Gastroesophageal sphincter (tissue), 4 donors: ENCODE data around the gene SCYGR3. TPM values are rescaled to one million over a fixed set of nuclear protein-coding genes. Genes with fewer than 3 reads are reported as not detected.

Source experiments
- ATAC-seq: fragments of 150-250 bp; one replicate; pipeline ENCODE4 v1.9.1; 2016; ENCODE audit warnings: mild to moderate bottlenecking, moderate library complexity
- H3K27ac ChIP-seq, 4 donors: fragments of 200-600 bp; sonication (generic) in 3 of 4; 1 replicate in 3 of 4; 2 replicates in 1 of 4; pipeline ENCODE4 v1.5.1; 2016 to 2019
- H3K27me3 ChIP-seq: fragments of 200-600 bp; sonication (generic); one replicate; pipeline ENCODE4 v1.5.1; 2019
- H3K36me3 ChIP-seq, 2 donors: fragments of 200-600 bp; sonication (generic); one replicate each; pipeline ENCODE4 v1.5.1; 2019; ENCODE audit warnings: control low read depth in 1 of 2
- H3K4me1 ChIP-seq, 3 donors: fragments of 200-600 bp; sonication (generic); 1 replicate in 2 of 3; 2 replicates in 1 of 3; pipeline ENCODE4 v1.5.1; 2016 to 2019; ENCODE audit warnings: control low read depth in 2 of 3
- H3K4me3 ChIP-seq, 2 donors: fragments of 200-600 bp; sonication (generic); one replicate each; pipeline ENCODE4 v1.5.1; 2019; ENCODE audit warnings: mild to moderate bottlenecking in 1 of 2, moderate library complexity in 1 of 2
- H3K9me3 ChIP-seq, 3 donors: fragments of 200-600 bp; sonication (generic); one replicate each; pipeline ENCODE4 v1.5.1; 2017 to 2019; ENCODE audit warnings: control low read depth in 2 of 3
- CTCF ChIP-seq, 4 experiments: fragments of 200-600 bp in 2 of 4; fragments of 450-650 bp in 2 of 4; sonication (generic) in 1 of 4; IDR thresholded peaks; one replicate each; pipeline ENCODE4 v1.5.1; 2017 to 2019; ENCODE audit warnings: antibody characterized with exemption in 4 of 4, mild to moderate bottlenecking in 2 of 4, moderate library complexity in 2 of 4
- EP300 ChIP-seq: sonication (generic); formaldehyde crosslinking; IDR thresholded peaks from one replicate; pipeline ENCODE4 v1.6.1; 2017; ENCODE audit warnings: antibody characterized with exemption, mild to moderate bottlenecking
- POLR2A ChIP-seq, 2 donors: fragments of 450-650 bp; IDR thresholded peaks; one replicate each; pipeline ENCODE4 v1.6.1; 2017; ENCODE audit warnings: antibody characterized with exemption in 2 of 2, mild to moderate bottlenecking in 2 of 2, moderate library complexity in 1 of 2
- POLR2AphosphoS5 ChIP-seq: sonication (generic); formaldehyde crosslinking; IDR thresholded peaks from one replicate; pipeline ENCODE4 v1.6.1; 2017; ENCODE audit warnings: antibody characterized with exemption
- WGBS, 2 donors: methylation state at CpG; one replicate each; pipeline ENCODE4 v1.1.5; 2018; ENCODE audit warnings: low coverage in 1 of 2; 5-methylcytosine and 5-hydroxymethylcytosine counted together
- total RNA-seq, 4 donors: library from RNA; depleted of rRNA; stranded (reverse); fragments of >200 nt; gene quantifications; one replicate each; pipeline ENCODE4 v1.1.0, GENCODE V29; 2016

SCYGR3 gene
- total RNA-seq, 4 donors from 2014 or later = not detected

- no peaks in the 10 kb centered on the region for H3K9me3 ChIP-seq
- no peak for ATAC-seq
- H3K4me1 ChIP-seq = no peaks in the 10 kb centered on the region
- H3K4me3 ChIP-seq = no peak overlapping the region
- no peaks in the 10 kb centered on the region for H3K27me3 ChIP-seq
- H3K36me3 ChIP-seq = no peaks in the 10 kb centered on the region
- H3K27ac ChIP-seq = no peak overlapping the region
- WGBS, 2 donors = 73 to 81% methylated on average over 6 of the region's 6 CpGs
- TF ChIP-seq CTCF (IDR thresholded peaks at IDR 0.05) (no peak), POLR2A (IDR thresholded peaks at IDR 0.05) (no peak), EP300 (no peak), POLR2AphosphoS5 (no peak)
Observed at GRCh38 chr2:227632827-227633226, 18.2 kb upstream of the SCYGR3 start.

- H3K4me3 ChIP-seq = no peak overlapping the region
- TF ChIP-seq POLR2AphosphoS5 (no peak), POLR2A (IDR thresholded peaks at IDR 0.05) (no peak), CTCF (IDR thresholded peaks at IDR 0.05) (no peak), EP300 (no peak)
- no peak overlapping the region for H3K27ac ChIP-seq
- no peak for ATAC-seq
- no peaks in the 10 kb centered on the region for H3K9me3 ChIP-seq
- H3K27me3 ChIP-seq = no peaks in the 10 kb centered on the region
- H3K4me1 ChIP-seq = no peaks in the 10 kb centered on the region
- 24 to 49% methylated on average over 3 of the region's 3 CpGs for WGBS, 2 donors
- H3K36me3 ChIP-seq = no peaks in the 10 kb centered on the region
Observed at GRCh38 chr2:227630322-227630721, 15.7 kb upstream of the SCYGR3 start.

- ATAC-seq = no peak
Observed at GRCh38 chr2:227629435-227629834, 14.8 kb upstream of the SCYGR3 start.

GRCh38 chr2:227627769-227628168 is 13.1 kb upstream of the SCYGR3 start:
- peaks cover 0 to under 1% (median 0%) of the 10 kb centered on the region in 3 donors for H3K9me3 ChIP-seq
- H3K4me3 ChIP-seq = no peak overlapping the region
- TF ChIP-seq POLR2AphosphoS5 (no peak), CTCF (IDR thresholded peaks at IDR 0.05) (no peak)
- H3K36me3 ChIP-seq = no peaks in the 10 kb centered on the region
- no peaks in the 10 kb centered on the region for H3K4me1 ChIP-seq
- 79 to 86% methylated on average over 3 of the region's 3 CpGs for WGBS, 2 donors
- ATAC-seq = no peak
- no peak overlapping the region for H3K27ac ChIP-seq
- no peaks in the 10 kb centered on the region for H3K27me3 ChIP-seq

More at GRCh38 chr2:227629435-227629834, 14.8 kb upstream of the SCYGR3 start:
- no peaks in the 10 kb centered on the region for H3K9me3 ChIP-seq
- TF ChIP-seq CTCF (IDR thresholded peaks at IDR 0.05) = no peak
- TF ChIP-seq POLR2A (IDR thresholded peaks at IDR 0.05) = no peak
- no peak for TF ChIP-seq EP300
- no peak for TF ChIP-seq POLR2AphosphoS5
- H3K27ac ChIP-seq = no peak overlapping the region
- no peaks in the 10 kb centered on the region for H3K27me3 ChIP-seq
- no peaks in the 10 kb centered on the region for H3K36me3 ChIP-seq
- no peak overlapping the region for H3K4me3 ChIP-seq
- 43 to 60% methylated on average over 4 to 7 of the region's 7 CpGs for WGBS, 2 donors
- H3K4me1 ChIP-seq = no peaks in the 10 kb centered on the region

- 92 to 100% methylated on average over 5 to 6 of the region's 10 CpGs for WGBS, 2 donors
Observed at GRCh38 chr2:227626580-227627151, 12.0 kb upstream of the SCYGR3 start.

More at GRCh38 chr2:227626580-227627151, 12.0 kb upstream of the SCYGR3 start:
- H3K27ac ChIP-seq = no peak overlapping the region
- H3K4me3 ChIP-seq = no peak overlapping the region
- TF ChIP-seq CTCF (IDR thresholded peaks at IDR 0.05) (no peak), POLR2A (IDR thresholded peaks at IDR 0.05) (no peak), POLR2AphosphoS5 (no peak), EP300 (no peak)
- H3K36me3 ChIP-seq = no peaks in the 10 kb centered on the region
- H3K4me1 ChIP-seq = no peaks in the 10 kb centered on the region
- ATAC-seq = no peak
- peaks cover 0 to 8% (median 0%) of the 10 kb centered on the region in 3 donors for H3K9me3 ChIP-seq
- H3K27me3 ChIP-seq = no peaks in the 10 kb centered on the region
